Small intestine (tissue), 7 donors: ENCODE results near the gene PHIP. TPM values are rescaled to one million over a fixed set of nuclear protein-coding genes. Genes with fewer than 3 reads are reported as not detected.

Experiments
- DNase-seq, 2 donors: peaks; one replicate each; pipeline versions ENCODE4 v3.0.0 to v3.0.0-alpha.2; 2013
- FAIRE-seq: peaks from 2 replicates; lab custom pipeline; 2012; peaks lifted over from hg19 to GRCh38; lab: Jason Lieb, UNC
- H3K27ac ChIP-seq, 3 donors: one replicate each; pipeline ENCODE4 v1.5.1; 2013; ENCODE audit warnings: low read length in 2 of 3, mild to moderate bottlenecking in 2 of 3, control low read depth in 1 of 3, inconsistent platforms in 1 of 3, low read depth in 1 of 3, moderate library complexity in 1 of 3
- H3K27me3 ChIP-seq, 3 donors: one replicate each; pipeline ENCODE4 v1.6.1; 2013; ENCODE audit warnings: low read length in 3 of 3, inconsistent platforms in 1 of 3; ENCODE audit not compliant: control insufficient read depth in 3 of 3, insufficient read depth in 3 of 3
- H3K36me3 ChIP-seq, 3 donors: one replicate each; pipeline ENCODE4 v1.6.1; 2013; ENCODE audit warnings: low read length in 3 of 3, inconsistent platforms in 1 of 3, low read depth in 1 of 3, mild to moderate bottlenecking in 1 of 3, moderate library complexity in 1 of 3; ENCODE audit not compliant: control insufficient read depth in 3 of 3, insufficient read depth in 2 of 3
- H3K4me1 ChIP-seq, 3 donors: one replicate each; pipeline ENCODE4 v1.6.1; 2013; ENCODE audit warnings: low read length in 2 of 3, inconsistent platforms in 1 of 3, low read depth in 1 of 3, mild to moderate bottlenecking in 1 of 3, moderate library complexity in 1 of 3; ENCODE audit not compliant: control insufficient read depth in 3 of 3, insufficient read depth in 2 of 3
- H3K4me3 ChIP-seq, 3 donors: one replicate each; pipeline ENCODE4 v1.5.1; 2013; ENCODE audit warnings: low read length in 3 of 3, control low read depth in 1 of 3, inconsistent platforms in 1 of 3, low read depth in 1 of 3, mild to moderate bottlenecking in 1 of 3, moderate library complexity in 1 of 3
- H3K9me3 ChIP-seq, 2 donors: one replicate each; pipeline ENCODE4 v1.6.1; 2013; ENCODE audit warnings: low read depth in 1 of 2, low read length in 1 of 2; ENCODE audit not compliant: control insufficient read depth in 2 of 2, insufficient read depth in 1 of 2
- WGBS, 3 donors: extraction: QIAGEN DNeasy Blood & Tissue Kit; methylation state at CpG; one replicate each; pipeline ENCODE4 v1.1.7; 2013; 5-methylcytosine and 5-hydroxymethylcytosine counted together
- polyA plus RNA-seq, 4 donors: library from polyadenylated mRNA; stranded (reverse) in 3 of 4; unstranded in 1 of 4; fragments of 200-250 nt in 3 of 4; fragments of 120-200 nt in 1 of 4; gene quantifications; one replicate each; pipeline versions ENCODE4 v1.2.1 to v1.2.3, GENCODE V29; 2013
- donor health status: healthy with polysubstance abuse.
- donor health status: control.
- donor health status: control.
- donor health status: Bipolar disorder and iron deficiency.
- donor health status: healthy.

The PHIP gene
- polyA plus RNA-seq, 4 donors = 6.0 to 31.8 (median 6.4) TPM

DNA sequence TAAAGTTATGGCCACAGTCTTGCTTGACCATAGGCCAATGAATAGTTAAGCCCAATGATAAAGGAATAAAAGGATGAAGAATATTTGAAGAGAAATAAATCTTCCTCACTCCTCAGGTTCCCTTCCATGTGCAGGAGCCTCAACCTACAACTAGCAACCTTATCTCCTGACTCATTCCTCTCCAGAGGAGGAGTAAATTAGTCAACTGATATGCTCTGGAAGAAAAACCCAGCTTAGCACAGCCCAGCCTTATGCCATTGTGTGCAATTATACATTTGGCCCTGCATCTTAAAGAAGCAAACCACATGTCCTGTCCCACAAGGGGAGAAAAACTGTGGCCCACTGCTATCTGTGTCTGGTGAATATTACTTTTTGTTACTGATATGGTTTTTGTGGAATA, 82.1 kb downstream of the PHIP start:
- Histone ChIP-seq H3K27me3 (no peaks in the 10 kb centered on the region), H3K36me3 (peaks cover 8 to 21% (median 11%) of the 10 kb centered on the region in 3 donors), H3K4me3 (no peak overlapping the region), H3K27ac (no peak overlapping the region), H3K9me3 (peaks cover 0 to 7% of the 10 kb centered on the region in 2 donors), H3K4me1 (no peaks in the 10 kb centered on the region)
- DNase-seq = peak in 1 of 2 donors; percentile 1
- FAIRE-seq = no peak

DNA sequence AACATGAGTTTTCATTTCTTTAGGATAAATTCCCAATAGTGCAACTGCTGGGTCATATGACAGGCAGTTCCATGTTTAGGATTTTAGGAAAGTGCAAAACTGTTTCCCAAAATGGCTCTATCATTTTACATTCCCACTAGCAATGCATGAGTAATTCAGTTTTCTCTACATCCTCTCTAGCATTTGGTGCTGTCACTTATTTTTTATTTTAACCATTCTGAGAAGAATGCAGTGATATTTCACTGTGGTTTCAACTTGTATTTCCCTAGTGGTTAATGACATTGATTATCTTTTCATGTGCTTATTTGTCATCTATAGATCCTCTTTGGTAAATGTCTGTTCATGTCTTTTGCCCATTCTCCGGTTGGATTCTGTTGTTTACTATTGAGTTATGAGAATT, 82.7 kb downstream of the PHIP start:
- FAIRE-seq = no peak
- 97 to 99% (median 98%) methylated on average over 1 of the region's 1 CpG for WGBS, 3 donors
- no peak for DNase-seq
- Histone ChIP-seq H3K4me3 (no peak overlapping the region), H3K27ac (no peak overlapping the region), H3K36me3 (peaks cover 5 to 23% (median 11%) of the 10 kb centered on the region in 3 donors), H3K9me3 (peaks cover 0 to 7% of the 10 kb centered on the region in 2 donors), H3K4me1 (no peaks in the 10 kb centered on the region), H3K27me3 (no peaks in the 10 kb centered on the region)

DNA sequence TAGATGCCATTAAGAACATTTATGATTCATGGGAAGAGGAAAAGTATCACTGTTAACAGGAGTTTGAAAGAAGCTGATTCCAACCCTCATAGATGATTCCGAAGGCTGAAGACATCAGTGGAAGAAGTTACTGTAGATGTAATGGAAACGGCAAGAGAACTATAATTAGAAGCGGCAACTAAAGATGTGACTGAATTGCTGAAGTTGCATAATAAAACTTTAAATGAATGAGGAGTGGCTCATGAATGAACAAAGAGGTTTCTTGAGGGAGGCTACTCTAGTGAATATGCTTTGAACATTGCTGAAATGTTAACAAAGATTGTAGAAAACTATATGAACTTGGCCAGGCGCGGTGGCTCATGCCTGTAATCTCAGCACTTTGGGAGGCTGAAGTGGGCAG, 84.1 kb downstream of the PHIP start:
- 96 to 100% (median 97%) methylated on average over 5 of the region's 5 CpGs for WGBS, 3 donors
- no peak overlapping the region for H3K27ac ChIP-seq
- peaks cover 7 to 28% (median 14%) of the 10 kb centered on the region in 3 donors for H3K36me3 ChIP-seq
- no peaks in the 10 kb centered on the region for H3K4me1 ChIP-seq
- no peaks in the 10 kb centered on the region for H3K27me3 ChIP-seq
- H3K9me3 ChIP-seq = peaks cover 0 to 7% of the 10 kb centered on the region in 2 donors
- H3K4me3 ChIP-seq = no peak overlapping the region
- no peak for DNase-seq
- FAIRE-seq = no peak

DNA sequence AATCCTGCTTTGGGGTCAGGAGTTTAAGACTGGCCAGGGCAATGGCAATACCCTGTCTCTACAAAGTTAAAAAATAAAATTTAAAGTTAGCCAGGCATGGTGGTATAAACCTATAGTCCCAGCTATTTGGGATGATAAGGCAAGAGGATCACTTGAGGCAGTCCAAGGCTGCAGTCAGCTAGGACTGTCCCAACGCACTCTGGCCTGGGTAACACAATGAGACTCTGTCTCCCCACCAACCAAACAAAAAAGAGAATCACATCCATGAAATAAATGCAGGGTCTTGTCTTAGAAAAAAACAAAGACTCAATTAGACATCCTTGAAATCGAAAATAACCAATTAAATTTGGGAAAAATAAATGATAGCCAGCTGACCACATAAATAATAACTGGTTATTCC, 88.9 kb downstream of the PHIP start:
- FAIRE-seq = no peak

DNA sequence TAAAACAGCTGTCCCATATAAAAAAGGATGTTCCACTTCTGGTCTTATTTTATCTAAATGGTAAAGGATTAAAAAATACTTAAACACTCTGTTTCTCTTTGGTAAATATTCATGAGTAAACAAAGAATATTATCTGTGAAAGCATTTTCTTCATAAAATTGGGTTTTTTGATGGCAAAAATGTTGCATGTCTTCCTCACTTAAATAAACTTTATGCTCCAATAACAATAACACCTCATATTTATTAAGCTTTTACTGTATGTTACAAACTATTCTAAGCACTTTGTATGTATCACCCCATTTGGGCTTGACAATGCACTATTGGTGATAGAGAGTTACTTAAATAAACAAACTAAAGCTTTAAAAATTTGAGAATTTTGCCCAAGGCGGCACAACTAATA, 91.9 kb downstream of the PHIP start:
- no peak for DNase-seq
- H3K9me3 ChIP-seq = no peaks in the 10 kb centered on the region
- no peak overlapping the region for H3K27ac ChIP-seq
- H3K4me1 ChIP-seq = peaks cover 0 to 4% (median 0%) of the 10 kb centered on the region in 3 donors
- FAIRE-seq = no peak
- H3K27me3 ChIP-seq = no peaks in the 10 kb centered on the region
- peaks cover 2 to 14% (median 10%) of the 10 kb centered on the region in 3 donors for H3K36me3 ChIP-seq
- WGBS, 3 donors = 85 to 98% (median 93%) methylated on average over 1 of the region's 1 CpG
- no peak overlapping the region for H3K4me3 ChIP-seq

More for the DNA sequence above, 88.9 kb downstream of the PHIP start:
- peaks cover 0 to 4% of the 10 kb centered on the region in 2 donors for H3K9me3 ChIP-seq
- H3K27me3 ChIP-seq = no peaks in the 10 kb centered on the region
- no peak for DNase-seq
- peaks cover 2 to 15% (median 12%) of the 10 kb centered on the region in 3 donors for H3K36me3 ChIP-seq
- peaks cover 0 to 4% (median 0%) of the 10 kb centered on the region in 3 donors for H3K4me1 ChIP-seq
- H3K27ac ChIP-seq = no peak overlapping the region
- H3K4me3 ChIP-seq = no peak overlapping the region
- 93 to 97% (median 93%) methylated on average over 2 of the region's 2 CpGs for WGBS, 3 donors

DNA sequence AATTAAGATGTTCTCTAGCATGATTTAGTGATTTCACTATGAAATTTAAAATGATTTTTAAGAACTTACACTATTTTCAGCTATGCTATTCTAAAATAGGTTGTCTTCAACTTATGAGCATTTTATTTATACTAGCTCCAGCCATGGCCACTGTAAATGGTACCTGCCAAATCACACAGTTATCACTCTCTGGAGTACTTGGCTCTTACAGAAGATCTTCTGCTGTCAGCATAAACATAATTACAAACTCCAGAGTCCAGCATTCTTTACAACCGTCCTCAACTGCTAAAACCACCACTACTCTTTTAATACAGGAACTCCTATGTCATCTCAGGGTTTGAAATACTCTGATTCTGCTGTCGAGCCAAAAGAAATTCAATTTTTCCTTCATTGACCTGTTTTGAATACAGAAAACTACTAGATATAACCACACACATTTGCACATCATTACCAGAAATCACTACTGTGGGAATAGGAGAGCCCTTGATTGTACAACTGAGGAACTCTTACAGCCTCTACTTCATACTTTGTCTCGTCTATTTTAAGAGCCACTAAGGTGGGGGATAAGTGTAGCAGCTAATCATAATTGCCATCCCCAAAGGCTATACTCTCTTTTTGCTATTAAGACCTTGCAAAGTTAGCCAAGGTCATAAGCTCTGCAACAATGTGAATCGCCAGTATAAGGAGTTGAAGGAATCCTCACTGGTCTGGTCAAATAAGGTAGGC, 93.7 kb downstream of the PHIP start:
- FAIRE-seq = no peak
- Histone ChIP-seq H3K36me3 (peaks cover 3 to 14% (median 10%) of the 10 kb centered on the region in 3 donors), H3K9me3 (no peaks in the 10 kb centered on the region), H3K27ac (no peak overlapping the region), H3K27me3 (no peaks in the 10 kb centered on the region), H3K4me3 (no peak overlapping the region), H3K4me1 (peaks cover 0 to 4% (median 0%) of the 10 kb centered on the region in 3 donors)
- WGBS, 3 donors = 72 to 84% (median 81%) methylated on average over 4 of the region's 4 CpGs
- peak; percentile 3 to 27 for DNase-seq

DNA sequence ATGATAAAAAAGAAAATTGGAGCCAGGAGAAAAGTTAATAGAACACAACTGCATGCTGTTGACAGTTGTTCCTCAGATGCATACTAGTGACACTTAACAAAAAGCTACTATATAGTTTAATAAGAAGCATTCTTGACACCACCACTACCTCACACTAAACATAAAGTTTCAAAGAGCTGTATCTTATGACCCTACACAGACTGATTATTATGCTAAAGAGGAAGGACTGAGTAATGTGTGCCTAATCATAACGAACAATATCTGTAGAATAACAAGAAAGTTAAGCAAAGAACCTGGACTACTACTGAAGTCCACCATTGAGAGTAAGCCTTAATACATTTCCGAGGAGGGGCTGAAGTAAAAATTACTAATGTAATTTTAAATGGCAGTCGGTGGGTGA, 110.9 kb downstream of the PHIP start:
- H3K36me3 ChIP-seq = peaks cover 9 to 13% (median 12%) of the 10 kb centered on the region in 3 donors
- no peak overlapping the region for H3K27ac ChIP-seq
- DNase-seq (no peak), FAIRE-seq (no peak)
- H3K9me3 ChIP-seq = no peaks in the 10 kb centered on the region
- WGBS, 3 donors = 59 to 82% (median 71%) methylated on average over 3 of the region's 3 CpGs
- H3K4me3 ChIP-seq = no peak overlapping the region
- no peaks in the 10 kb centered on the region for H3K27me3 ChIP-seq
- no peaks in the 10 kb centered on the region for H3K4me1 ChIP-seq

DNA sequence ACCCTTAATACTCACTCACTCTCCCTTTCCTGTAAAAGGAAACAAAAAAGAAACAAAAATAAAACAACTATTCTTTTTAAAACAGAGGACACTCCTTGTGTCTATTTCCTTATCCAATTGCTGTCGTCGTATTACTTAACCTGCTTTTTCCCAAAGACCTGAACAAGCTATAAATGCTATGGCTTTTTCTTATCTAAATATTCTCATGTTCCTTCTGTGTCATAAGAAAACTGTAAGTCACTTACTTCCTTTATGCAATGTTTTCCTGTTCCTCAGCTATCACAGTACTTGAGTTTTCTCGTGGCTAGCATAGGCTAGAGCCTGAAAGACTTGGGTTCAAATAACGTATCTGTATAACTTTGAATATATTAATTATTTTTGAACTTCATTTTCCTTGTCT, 111.5 kb downstream of the PHIP start:
- no peak overlapping the region for H3K4me3 ChIP-seq
- H3K27me3 ChIP-seq = no peaks in the 10 kb centered on the region
- 62 to 70% (median 70%) methylated on average over 4 of the region's 4 CpGs for WGBS, 3 donors
- H3K4me1 ChIP-seq = peaks cover 0 to under 1% (median 0%) of the 10 kb centered on the region in 3 donors
- no peaks in the 10 kb centered on the region for H3K9me3 ChIP-seq
- H3K36me3 ChIP-seq = peaks cover 9 to 14% (median 12%) of the 10 kb centered on the region in 3 donors
- no peak for DNase-seq
- H3K27ac ChIP-seq = no peak overlapping the region
- no peak for FAIRE-seq
